ENCODE results near the gene SDK1. TPM values are rescaled to one million over a fixed set of nuclear protein-coding genes. Genes with fewer than 3 reads are reported as not detected.

Gene SDK1
- total and polyA plus RNA-seq, 7 donors: 0.31 to 2.4 (median 1.3) TPM

DNA sequence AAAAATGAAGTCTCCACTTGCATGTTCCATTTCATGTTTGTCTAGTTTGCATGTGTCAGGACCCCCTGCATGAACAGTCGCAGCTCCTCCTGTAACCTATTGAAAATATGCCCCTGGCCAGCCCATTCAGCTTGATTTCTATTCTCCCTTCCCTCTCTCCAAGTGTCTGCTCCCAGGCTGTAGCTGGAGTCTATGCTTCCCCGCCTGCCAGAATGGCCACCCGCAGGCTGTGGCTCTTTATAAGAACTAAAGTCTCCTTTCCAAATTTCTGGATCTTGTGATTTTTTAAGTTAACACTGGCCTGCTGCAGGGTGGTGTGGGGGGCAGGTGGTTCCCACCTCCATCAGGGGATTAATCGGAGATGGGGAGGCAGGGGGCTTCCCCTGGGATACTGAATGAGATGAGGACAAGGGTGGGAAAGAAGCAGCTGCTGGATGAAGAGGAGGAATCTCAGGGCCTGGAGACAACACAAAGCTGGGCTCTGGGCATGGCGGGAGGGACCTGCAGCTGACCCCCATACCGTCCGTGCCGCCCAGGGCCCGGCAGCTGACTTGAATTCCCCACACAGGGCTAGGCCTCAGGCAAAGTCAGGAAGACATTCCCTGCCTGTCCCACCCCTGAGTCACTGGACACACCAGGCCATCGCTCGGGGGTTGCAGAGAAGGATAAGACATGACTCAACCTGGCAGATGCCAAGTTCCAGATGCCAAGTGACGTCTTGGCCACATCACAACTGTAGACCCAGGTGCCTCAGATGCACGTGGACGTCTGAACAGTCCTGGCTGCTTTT is 981.6 kb downstream of the SDK1 start:
- H3K4me3 ChIP-seq: no peak overlapping the region
- H3K27me3 ChIP-seq (ENCODE audit: insufficient read depth in 3 of 3, low read length in 2 of 3): peaks cover 0 to 6% (median 0%) of the 10 kb centered on the region in 3 donors
- no peaks in the 10 kb centered on the region for H3K9me3 ChIP-seq
- intact Hi-C loops (cut with DNase I): no loop called here
- no peak overlapping the region for H3K27ac ChIP-seq
- no peaks in the 10 kb centered on the region for H3K36me3 ChIP-seq (ENCODE audit: insufficient read depth in 1 of 2, low read depth in 1 of 2)
- ATAC-seq (no peak), DNase-seq (no peak)
- H3K4me1 ChIP-seq: no peaks in the 10 kb centered on the region
- WGBS, 3 donors: 50 to 54% (median 52%) methylated on average over 14 of the region's 14 CpGs
- TF ChIP-seq, protein P1, sequence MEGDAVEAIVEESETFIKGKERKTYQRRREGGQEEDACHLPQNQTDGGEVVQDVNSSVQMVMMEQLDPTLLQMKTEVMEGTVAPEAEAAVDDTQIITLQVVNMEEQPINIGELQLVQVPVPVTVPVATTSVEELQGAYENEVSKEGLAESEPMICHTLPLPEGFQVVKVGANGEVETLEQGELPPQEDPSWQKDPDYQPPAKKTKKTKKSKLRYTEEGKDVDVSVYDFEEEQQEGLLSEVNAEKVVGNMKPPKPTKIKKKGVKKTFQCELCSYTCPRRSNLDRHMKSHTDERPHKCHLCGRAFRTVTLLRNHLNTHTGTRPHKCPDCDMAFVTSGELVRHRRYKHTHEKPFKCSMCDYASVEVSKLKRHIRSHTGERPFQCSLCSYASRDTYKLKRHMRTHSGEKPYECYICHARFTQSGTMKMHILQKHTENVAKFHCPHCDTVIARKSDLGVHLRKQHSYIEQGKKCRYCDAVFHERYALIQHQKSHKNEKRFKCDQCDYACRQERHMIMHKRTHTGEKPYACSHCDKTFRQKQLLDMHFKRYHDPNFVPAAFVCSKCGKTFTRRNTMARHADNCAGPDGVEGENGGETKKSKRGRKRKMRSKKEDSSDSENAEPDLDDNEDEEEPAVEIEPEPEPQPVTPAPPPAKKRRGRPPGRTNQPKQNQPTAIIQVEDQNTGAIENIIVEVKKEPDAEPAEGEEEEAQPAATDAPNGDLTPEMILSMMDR (IDR thresholded peaks at IDR 0.05): no peak

DNA sequence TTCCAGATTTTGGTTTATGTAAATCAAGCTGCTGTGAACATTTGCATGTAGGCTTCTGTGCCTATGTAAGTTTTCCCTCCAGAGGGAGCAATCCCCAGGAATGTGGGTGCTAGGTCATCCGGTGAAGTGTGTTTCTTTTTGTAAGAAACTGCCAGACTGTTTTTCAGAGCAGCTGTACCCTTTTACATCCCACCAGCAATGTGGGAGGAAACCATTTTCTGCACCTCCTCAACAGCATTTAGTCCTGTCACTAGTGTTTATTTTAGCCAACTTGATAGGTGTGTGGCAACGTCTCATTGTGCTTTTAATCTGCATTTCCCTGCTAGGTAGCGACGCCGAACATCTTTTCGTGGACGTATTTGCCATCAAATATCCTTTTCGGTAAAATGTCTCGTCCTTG is 985.3 kb downstream of the SDK1 start:
- intact Hi-C loops (cut with DNase I): no loop called here
- no peak for ATAC-seq
- Histone ChIP-seq H3K36me3 (ENCODE audit: insufficient read depth in 1 of 2, low read depth in 1 of 2) (no peaks in the 10 kb centered on the region), H3K27ac (no peak overlapping the region), H3K27me3 (ENCODE audit: insufficient read depth in 3 of 3, low read length in 2 of 3) (peaks cover 0 to 6% (median 0%) of the 10 kb centered on the region in 3 donors), H3K4me3 (no peak overlapping the region), H3K4me1 (no peaks in the 10 kb centered on the region), H3K9me3 (no peaks in the 10 kb centered on the region)
- TF ChIP-seq, protein P1 (IDR thresholded peaks at IDR 0.05): no peak
- DNase-seq: no peak
- 73 to 81% (median 80%) methylated on average over 9 of the region's 9 CpGs for WGBS, 3 donors

DNA sequence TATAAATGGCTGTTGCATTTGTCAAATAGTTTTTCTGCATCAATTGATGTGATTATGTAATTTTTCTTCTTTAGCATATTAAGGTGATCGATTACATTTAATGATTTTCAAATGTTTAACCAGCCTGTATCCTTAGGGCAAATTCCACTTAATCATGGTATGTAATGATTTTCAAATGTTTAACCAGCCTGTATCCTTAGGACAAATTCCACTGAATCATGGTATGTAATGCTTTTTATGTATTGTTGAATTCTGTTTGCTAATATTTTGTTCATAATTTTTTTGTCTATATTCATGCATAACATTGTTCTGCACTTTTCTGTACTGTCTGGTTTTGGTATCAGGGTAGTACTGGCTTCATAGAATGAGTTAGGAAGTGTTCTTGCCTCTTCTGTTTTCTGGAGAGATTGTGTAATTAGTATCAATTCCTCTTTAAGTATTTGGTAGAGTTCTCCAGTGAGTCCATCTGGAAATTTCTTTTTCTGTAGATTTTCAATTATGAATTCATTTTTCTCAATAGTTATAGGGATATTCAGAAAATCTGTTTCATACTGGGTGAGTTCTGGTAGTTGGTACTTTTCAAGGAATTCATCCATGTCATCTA is 987.8 kb downstream of the SDK1 start:
- intact Hi-C loops (cut with DNase I): no loop called here
- Histone ChIP-seq H3K36me3 (ENCODE audit: insufficient read depth in 1 of 2, low read depth in 1 of 2) (no peaks in the 10 kb centered on the region), H3K4me1 (no peaks in the 10 kb centered on the region), H3K27ac (no peak overlapping the region), H3K4me3 (no peak overlapping the region), H3K9me3 (no peaks in the 10 kb centered on the region), H3K27me3 (ENCODE audit: insufficient read depth in 3 of 3, low read length in 2 of 3) (no peaks in the 10 kb centered on the region)
- TF ChIP-seq, protein P1 (IDR thresholded peaks at IDR 0.05): no peak
- WGBS, 3 donors: 91 to 94% (median 91%) methylated on average over 1 of the region's 1 CpG
- DNase-seq: no peak
- no peak for ATAC-seq

DNA sequence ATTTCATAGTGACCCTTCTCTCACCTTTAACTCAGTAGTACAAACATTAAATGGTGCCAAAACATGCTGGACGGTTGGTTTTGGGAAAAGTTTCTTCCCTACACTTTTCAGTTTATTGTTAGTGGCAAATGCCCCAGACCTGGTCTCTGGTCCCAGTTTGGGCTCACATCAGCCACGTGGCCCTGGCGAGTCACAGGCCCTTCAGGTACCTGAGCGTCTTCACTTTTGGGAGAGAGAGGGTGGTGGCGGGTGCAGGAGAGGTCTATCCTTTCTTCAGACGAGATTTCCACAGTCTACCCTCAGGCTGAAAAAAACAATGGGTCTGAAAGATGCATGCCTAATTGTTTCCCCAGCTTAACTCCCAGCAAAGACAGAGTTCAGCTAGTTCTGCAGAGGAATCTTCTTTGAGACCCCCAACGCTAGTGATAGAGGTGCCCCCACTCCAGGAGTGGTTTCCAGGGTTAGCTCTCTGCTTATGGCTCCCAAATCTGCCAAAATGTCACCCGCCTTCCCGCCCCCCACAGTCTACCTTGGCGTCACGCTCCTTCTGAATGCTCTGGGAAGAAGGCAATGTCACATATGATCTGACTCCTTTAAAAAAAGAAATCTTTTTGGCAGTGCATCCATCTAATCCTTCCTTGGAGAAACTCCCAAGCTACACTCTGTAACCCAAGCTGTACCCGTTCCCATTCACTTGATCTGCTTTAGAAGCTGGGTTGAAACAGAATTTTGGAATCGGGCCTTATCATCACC is 996.3 kb downstream of the SDK1 start:
- Histone ChIP-seq H3K4me1 (no peaks in the 10 kb centered on the region), H3K4me3 (no peak overlapping the region), H3K9me3 (no peaks in the 10 kb centered on the region), H3K27me3 (ENCODE audit: insufficient read depth in 3 of 3, low read length in 2 of 3) (peaks cover 0 to 2% (median 0%) of the 10 kb centered on the region in 3 donors), H3K27ac (no peak overlapping the region), H3K36me3 (ENCODE audit: insufficient read depth in 1 of 2, low read depth in 1 of 2) (no peaks in the 10 kb centered on the region)
- DNase-seq (no peak), ATAC-seq (no peak)
- TF ChIP-seq, protein P1 (IDR thresholded peaks at IDR 0.05): no peak
- 67 to 74% (median 73%) methylated on average over 13 of the region's 13 CpGs for WGBS, 3 donors
- intact Hi-C loops (cut with DNase I): no loop called here

Data from psoas muscle (tissue), 8 donors.